Endothelial cell of umbilical vein (primary cell): ENCODE data around the gene METTL27. TPM values are rescaled to one million over a fixed set of nuclear protein-coding genes. Genes with fewer than 3 reads are reported as not detected.

Source experiments
- BruUV-seq: library from RNA; stranded (reverse); fragments of 400-500 nt; replicated peaks from 2 replicates; lab custom pipeline; 2021; lab: Mats Ljungman, UMichigan
- CTCF ChIA-PET: fragments of 300-600, 350-600 bp; sonication (Branson Sonifier 250); formaldehyde crosslinking; loops from one replicate; lab custom pipeline; 2021; ENCODE audit warnings: antibody characterized with exemption, inconsistent platforms; lab: Charles Lee
- POLR2A ChIA-PET: fragments of 300-600, 350-600 bp; sonication (Branson Sonifier 250); formaldehyde crosslinking; loops from one replicate; lab custom pipeline; 2021; ENCODE audit warnings: antibody characterized with exemption, inconsistent platforms; lab: Charles Lee
- DNase-seq: peaks from one replicate; pipeline ENCODE4 v3.0.0-alpha.2; 2011; ENCODE audit warnings: low read depth, low spot score
- FAIRE-seq: peaks from 2 replicates; lab custom pipeline; 2011; peaks lifted over from hg19 to GRCh38; lab: Jason Lieb, UNC
- H2AFZ ChIP-seq: 2 replicates; pipeline ENCODE4 v1.6.0; 2012; ENCODE audit warnings: low read depth, low read length, control low read depth, inconsistent platforms
- H3K27ac ChIP-seq: 2 replicates; pipeline ENCODE4 v1.5.1; 2011; ENCODE audit warnings: low read depth, mild to moderate bottlenecking, control low read depth, low read length, moderate library complexity; ENCODE audit not compliant: insufficient read depth
- H3K27me3 ChIP-seq, 2 experiments: 2 replicates each; pipeline versions ENCODE4 v1.6.0 to v1.6.1; 2011; ENCODE audit warnings: low read length in 2 of 2, mixed read lengths in 1 of 2; ENCODE audit not compliant: control insufficient read depth in 2 of 2, insufficient read depth in 2 of 2
- H3K36me3 ChIP-seq, 2 experiments: 2 replicates in 1 of 2; 3 replicates in 1 of 2; pipeline ENCODE4 v1.5.1; 2011; ENCODE audit warnings: low read length in 2 of 2, mild to moderate bottlenecking in 1 of 2, moderate library complexity in 1 of 2; ENCODE audit not compliant: control insufficient read depth in 2 of 2, insufficient read depth in 2 of 2; ENCODE audit errors: extremely low read depth in 1 of 2
- H3K4me1 ChIP-seq: 3 replicates; pipeline ENCODE4 v1.5.1; 2011; ENCODE audit warnings: mild to moderate bottlenecking, low read length; ENCODE audit not compliant: control insufficient read depth, insufficient read depth; ENCODE audit errors: extremely low read depth
- H3K4me2 ChIP-seq: 2 replicates; pipeline ENCODE4 v1.6.1; 2011; ENCODE audit warnings: low read length, control low read depth, mixed read lengths; ENCODE audit not compliant: insufficient read depth
- H3K4me3 ChIP-seq, 3 experiments: fragments of 200-600 bp in 1 of 3; sonication (generic), shearing (Covaris generic) in 1 of 3; replicated peaks in 1 of 3; 2 replicates each; pipeline ENCODE4 v1.5.1; 2011 to 2016; ENCODE audit warnings: control low read depth in 3 of 3, low read length in 3 of 3, mild to moderate bottlenecking in 2 of 3, inconsistent platforms in 1 of 3, low read depth in 1 of 3, moderate library complexity in 1 of 3; ENCODE audit not compliant: insufficient read depth in 1 of 3
- H3K79me2 ChIP-seq: 2 replicates; pipeline ENCODE4 v1.6.0; 2012; ENCODE audit warnings: low read length, inconsistent platforms; ENCODE audit not compliant: control insufficient read depth, insufficient read depth
- H3K9ac ChIP-seq: replicated peaks from 2 replicates; pipeline ENCODE3; 2011; ENCODE audit warnings: low read length, control low read depth; ENCODE audit not compliant: insufficient read depth; ENCODE audit errors: extremely low read depth
- H3K9me1 ChIP-seq: replicated peaks from 3 replicates; pipeline ENCODE4 v1.6.0; 2011; ENCODE audit warnings: mild to moderate bottlenecking, low read length; ENCODE audit not compliant: control insufficient read depth, insufficient read depth; ENCODE audit errors: extremely low read depth
- H3K9me3 ChIP-seq: replicated peaks from 2 replicates; pipeline ENCODE4 v1.5.1; 2012; ENCODE audit warnings: low read length, inconsistent platforms; ENCODE audit not compliant: control insufficient read depth, insufficient read depth
- H4K20me1 ChIP-seq: replicated peaks from 2 replicates; pipeline ENCODE3; 2011; ENCODE audit warnings: mild to moderate bottlenecking, low read length; ENCODE audit not compliant: control insufficient read depth, insufficient read depth; ENCODE audit errors: extremely low read depth
- CTCF ChIP-seq, 2 donors: IDR thresholded peaks; 1 replicate in 1 of 2; 2 replicates in 1 of 2; pipeline ENCODE4 v1.5.1; 2011; ENCODE audit warnings: low read length in 2 of 2, mild to moderate bottlenecking in 2 of 2, moderate library complexity in 2 of 2, control low read depth in 1 of 2, inconsistent platforms in 1 of 2, low read depth in 1 of 2; ENCODE audit not compliant: insufficient read depth in 1 of 2; ENCODE audit errors: extremely low read depth in 1 of 2
- EZH2 ChIP-seq: IDR thresholded peaks from 2 replicates; pipeline ENCODE4 v1.6.1; 2012; ENCODE audit warnings: borderline replicate concordance, low read depth, mild to moderate bottlenecking, moderate library complexity, low read length, inconsistent platforms; ENCODE audit not compliant: severe bottlenecking
- FOS ChIP-seq: IDR thresholded peaks from 2 replicates; pipeline ENCODE4 v1.6.1; 2011; ENCODE audit warnings: mild to moderate bottlenecking, low read length, moderate library complexity, borderline replicate concordance; ENCODE audit not compliant: insufficient read depth
- GATA2 ChIP-seq: IDR thresholded peaks from 2 replicates; pipeline ENCODE4 v1.7.0; 2011; ENCODE audit warnings: low read depth, mild to moderate bottlenecking, moderate library complexity, mixed read lengths, low read length; ENCODE audit not compliant: insufficient read length, insufficient read depth
- JUN ChIP-seq: IDR thresholded peaks from 2 replicates; pipeline ENCODE4 v1.6.1; 2011; ENCODE audit warnings: borderline replicate concordance, low read depth; ENCODE audit not compliant: insufficient read length, insufficient read depth
- MAX ChIP-seq: IDR thresholded peaks from 2 replicates; pipeline ENCODE4 v1.6.1; 2011; ENCODE audit not compliant: insufficient read depth, insufficient read length
- MYC ChIP-seq: IDR thresholded peaks from one replicate; pipeline ENCODE4 v1.6.1; 2011; ENCODE audit warnings: mild to moderate bottlenecking, low read depth, low read length
- POLR2A ChIP-seq: IDR thresholded peaks from 2 replicates; pipeline ENCODE4 v1.6.1; 2012; ENCODE audit warnings: low read depth, mild to moderate bottlenecking, control low read depth, low read length
- POLR2AphosphoS5 ChIP-seq: IDR thresholded peaks from 2 replicates; pipeline ENCODE4 v1.6.1; 2012; ENCODE audit warnings: low read depth, mild to moderate bottlenecking, control low read depth, low read length, moderate library complexity; ENCODE audit not compliant: insufficient read depth
- dilution Hi-C: fragments of 300-500 bp; cut with MboI; formaldehyde crosslinking; loops from one replicate; pipeline ENCODE4 v1.15.0; 2019; ENCODE audit warnings: low sequenced_read_pairs; ENCODE audit not compliant: extremely low pct_ligation_motif_present
- intact Hi-C: fragments of 100-400 bp; cut with micrococcal nuclease; formaldehyde crosslinking; loops from one replicate; pipeline ENCODE4 v1.10.0; 2022
- polyA plus RNA-seq, 4 experiments: library from polyadenylated mRNA; depleted of rRNA in 3 of 4; stranded (reverse) in 3 of 4; unstranded in 1 of 4; fragments of >200 nt; gene quantifications; 2 replicates each; pipeline versions ENCODE4 v1.2.1 to v1.2.3, GENCODE V29; 2011 to 2012; ENCODE audit warnings: missing spikeins in 1 of 4
- total RNA-seq: library from RNA; stranded (reverse); gene quantifications from 2 replicates; pipeline ENCODE4 v1.2.3, GENCODE V29; 2021

Gene METTL27
- total and polyA plus RNA-seq, 2 donors (not counting 3 experiments of a cell fraction or from before 2014, with no cell fraction given): 6.9 to 10.8 TPM

- Histone ChIP-seq H3K4me1 (peaks cover 5% of the 10 kb centered on the region), H3K36me3 (no peaks in the 10 kb centered on the region), H3K27ac (no peak overlapping the region), H3K9me3 (no peaks in the 10 kb centered on the region), H2AFZ (no peak overlapping the region), H3K9me1 (no peaks in the 10 kb centered on the region), H4K20me1 (no peaks in the 10 kb centered on the region), H3K4me2 (no peak overlapping the region), H3K79me2 (no peaks in the 10 kb centered on the region), H3K9ac (no peak overlapping the region), H3K27me3 (peaks cover 6 to 16% of the 10 kb centered on the region in 2 experiments), H3K4me3 (no peak overlapping the region)
- FAIRE-seq (no peak), DNase-seq (no peak)
- no TSS peak for BruUV-seq
- TF ChIP-seq EZH2 (no peak), FOS (no peak), GATA2 (no peak), POLR2A (no peak), MYC (no peak), POLR2AphosphoS5 (no peak), CTCF (IDR thresholded peaks at IDR 0.05; ENCODE audit: extremely low read depth in 1 of 2, insufficient read depth in 1 of 2, low read depth in 1 of 2, low read length in 2 of 2) (no peak), JUN (no peak), MAX (no peak)
- dilution Hi-C loops (no loop called here), intact Hi-C loops (no loop called here)
- ChIA-PET CTCF (no interaction called here), POLR2A (no interaction called here)
Measured at GRCh38 chr7:73876361-73876760, 34.0 kb upstream of the METTL27 start.
